ENCODE measurements around the gene ACTL9. TPM values are rescaled to one million over a fixed set of nuclear protein-coding genes. Genes with fewer than 3 reads are reported as not detected.
"Not testable (repeated sequence)": the region's sequence is repeated elsewhere in the genome, so short reads cannot be mapped to it uniquely, and the experiment has no call there.

Gene ACTL9, protein sequence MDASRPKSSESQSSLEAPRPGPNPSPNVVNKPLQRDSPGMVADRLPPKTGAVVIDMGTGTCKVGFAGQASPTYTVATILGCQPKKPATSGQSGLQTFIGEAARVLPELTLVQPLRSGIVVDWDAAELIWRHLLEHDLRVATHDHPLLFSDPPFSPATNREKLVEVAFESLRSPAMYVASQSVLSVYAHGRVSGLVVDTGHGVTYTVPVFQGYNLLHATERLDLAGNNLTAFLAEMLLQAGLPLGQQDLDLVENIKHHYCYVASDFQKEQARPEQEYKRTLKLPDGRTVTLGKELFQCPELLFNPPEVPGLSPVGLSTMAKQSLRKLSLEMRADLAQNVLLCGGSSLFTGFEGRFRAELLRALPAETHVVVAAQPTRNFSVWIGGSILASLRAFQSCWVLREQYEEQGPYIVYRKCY
- polyA plus RNA-seq (ENCODE audit: insufficient read length in 4 of 4) = not detected

DNA sequence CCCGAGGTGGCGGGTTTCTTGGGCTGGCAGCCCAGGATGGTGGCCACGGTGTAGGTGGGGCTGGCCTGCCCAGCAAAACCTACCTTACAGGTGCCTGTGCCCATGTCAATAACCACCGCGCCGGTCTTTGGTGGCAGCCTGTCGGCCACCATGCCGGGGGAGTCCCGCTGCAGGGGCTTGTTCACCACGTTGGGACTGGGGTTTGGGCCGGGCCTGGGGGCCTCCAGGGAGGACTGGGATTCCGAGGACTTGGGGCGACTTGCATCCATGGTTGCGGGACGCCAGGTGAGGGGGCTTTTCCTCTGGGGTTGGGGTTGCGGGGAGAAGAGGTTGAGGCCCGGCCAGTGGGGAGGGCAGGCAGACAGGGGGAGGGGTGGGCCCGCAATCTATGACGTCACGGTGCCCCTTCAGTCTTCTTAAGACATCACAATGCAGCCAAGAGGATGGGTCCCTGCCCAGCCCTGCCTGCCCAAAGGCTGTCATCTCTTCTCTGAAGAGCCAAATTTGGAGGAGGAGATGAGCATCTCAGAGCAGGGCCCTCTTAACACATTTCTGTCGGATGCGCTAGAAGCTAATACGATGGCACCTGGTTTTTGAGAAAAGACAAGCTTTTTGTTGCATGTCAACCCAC lies at the start of gene ACTL9:
ACTL9 (minus strand) TSS at position 363 of the 631 bp plus-strand sequence; CDS start at position 269, 94 bp downstream.
- no peak for DNase-seq (ENCODE audit: low read depth in 4 of 4, low spot score in 3 of 4)

DNA sequence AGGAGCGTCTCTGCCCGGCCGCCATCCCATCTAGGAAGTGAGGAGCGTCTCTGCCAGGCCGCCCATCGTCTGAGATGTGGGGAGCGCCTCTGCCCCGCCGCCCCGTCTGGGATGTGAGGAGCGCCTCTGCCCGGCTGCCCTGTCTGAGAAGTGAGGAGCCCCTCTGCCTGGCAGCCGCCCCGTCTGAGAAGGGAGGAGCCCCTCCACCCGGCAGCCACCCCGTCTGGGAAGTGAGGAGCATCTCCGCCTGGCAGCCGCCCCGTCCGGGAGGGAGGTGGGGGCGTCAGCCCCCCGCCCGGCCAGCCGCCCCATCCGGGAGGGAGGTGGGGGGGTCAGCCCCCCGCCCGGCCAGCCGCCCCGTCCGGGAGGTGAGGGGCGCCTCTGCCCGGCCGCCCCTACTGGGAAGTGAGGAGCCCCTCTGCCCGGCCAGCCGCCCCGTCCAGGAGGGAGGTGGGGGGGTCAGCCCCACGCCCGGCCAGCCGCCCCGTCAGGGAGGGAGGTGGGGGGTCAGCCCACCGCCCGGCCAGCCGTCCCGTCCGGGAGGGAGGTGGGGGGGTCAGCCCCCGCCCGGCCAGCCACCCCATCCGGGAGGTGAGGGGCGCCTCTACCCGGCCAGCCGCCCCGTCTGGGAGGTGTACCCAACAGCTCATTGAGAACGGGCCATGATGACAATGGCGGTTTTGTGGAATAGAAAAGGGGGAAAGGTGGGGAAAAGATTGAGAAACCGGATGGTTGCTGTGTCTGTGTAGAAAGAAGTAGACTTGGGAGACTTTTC lies 40.9 kb upstream of the ACTL9 start:
- not testable (repeated sequence) for DNase-seq (ENCODE audit: low read depth in 4 of 4, low spot score in 3 of 4)

DNA sequence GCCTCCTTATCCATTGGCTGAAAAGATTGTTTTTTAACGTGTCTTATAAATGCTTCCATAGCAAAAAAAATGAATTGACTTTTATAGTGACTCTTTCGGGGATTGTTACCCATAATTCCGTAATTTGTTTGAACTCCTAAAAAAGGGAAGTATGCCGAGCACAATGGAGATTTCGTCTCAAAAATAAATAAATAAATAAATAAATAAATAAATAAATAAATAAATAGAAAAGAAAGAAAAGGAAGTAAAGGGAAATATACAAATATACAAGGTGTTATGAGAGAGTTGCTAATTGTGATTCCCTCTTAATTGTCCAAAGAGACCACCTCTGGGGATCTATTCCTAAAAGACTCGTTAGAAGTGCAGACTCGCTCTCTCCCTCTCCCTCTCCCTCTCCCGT lies 39.8 kb upstream of the ACTL9 start:
- DNase-seq (ENCODE audit: low read depth in 4 of 4, low spot score in 3 of 4) = no peak

DNA sequence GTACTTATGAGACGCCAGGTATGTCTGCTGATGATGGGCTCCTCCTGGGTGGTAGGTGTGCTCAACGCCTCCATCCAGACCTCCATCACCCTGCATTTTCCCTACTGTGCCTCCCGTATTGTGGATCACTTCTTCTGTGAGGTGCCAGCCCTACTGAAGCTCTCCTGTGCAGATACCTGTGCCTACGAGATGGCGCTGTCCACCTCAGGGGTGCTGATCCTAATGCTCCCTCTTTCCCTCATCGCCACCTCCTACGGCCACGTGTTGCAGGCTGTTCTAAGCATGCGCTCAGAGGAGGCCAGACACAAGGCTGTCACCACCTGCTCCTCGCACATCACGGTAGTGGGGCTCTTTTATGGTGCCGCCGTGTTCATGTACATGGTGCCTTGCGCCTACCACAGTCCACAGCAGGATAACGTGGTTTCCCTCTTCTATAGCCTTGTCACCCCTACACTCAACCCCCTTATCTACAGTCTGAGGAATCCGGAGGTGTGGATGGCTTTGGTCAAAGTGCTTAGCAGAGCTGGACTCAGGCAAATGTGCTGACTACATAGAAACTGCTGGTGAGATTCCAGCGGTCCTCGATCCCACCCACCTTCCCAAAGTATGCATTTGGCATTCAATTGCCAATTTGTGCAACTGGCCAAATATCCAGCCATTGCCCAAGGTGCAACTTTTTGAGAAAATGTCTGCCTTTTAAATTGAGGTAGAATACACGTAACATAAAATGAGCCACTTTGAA lies 33.0 kb upstream of the ACTL9 start:
- peak in 1 of 4 donors; percentile 7 for DNase-seq (ENCODE audit: low read depth in 4 of 4, low spot score in 3 of 4)

DNA sequence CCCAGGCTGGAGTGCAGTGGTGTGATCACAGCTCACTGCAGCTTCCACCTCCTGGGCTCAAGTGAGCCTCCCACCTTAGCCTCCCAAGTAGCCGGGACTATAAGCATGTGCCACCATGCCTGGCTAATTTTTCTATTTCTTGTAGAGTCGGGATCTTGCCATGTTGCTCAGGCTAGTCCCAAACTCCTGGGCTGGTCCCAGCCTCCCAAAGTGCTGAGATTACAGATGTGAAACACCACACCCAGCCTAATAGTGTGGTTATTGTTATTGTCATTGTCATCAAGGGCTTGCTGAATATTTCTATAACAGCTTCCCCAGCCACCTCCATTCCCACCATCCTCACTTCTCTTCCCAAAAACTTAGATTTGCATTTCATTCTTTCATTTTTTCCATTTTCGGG lies 25.7 kb upstream of the ACTL9 start:
- no peak for DNase-seq (ENCODE audit: low read depth in 4 of 4, low spot score in 3 of 4)

DNA sequence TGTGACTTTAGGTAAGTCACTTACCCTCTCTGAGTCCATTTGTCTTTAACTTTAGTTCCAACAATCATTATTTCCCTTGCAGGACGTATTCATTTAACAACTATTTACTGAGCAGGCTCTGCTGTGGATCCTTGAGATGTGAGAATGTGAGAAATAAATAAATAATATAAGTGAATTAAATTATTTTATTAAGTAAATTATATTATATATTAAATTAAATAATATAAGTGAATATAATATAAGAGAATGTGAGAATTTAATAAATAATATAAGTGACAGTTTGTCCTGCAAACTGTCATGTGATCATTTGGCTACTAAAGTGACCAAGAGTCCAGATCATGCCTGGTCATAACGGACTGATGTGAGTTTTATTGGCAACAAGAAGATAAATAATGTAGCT lies 23.4 kb upstream of the ACTL9 start:
- no peak for DNase-seq (ENCODE audit: low read depth in 4 of 4, low spot score in 3 of 4)

DNA sequence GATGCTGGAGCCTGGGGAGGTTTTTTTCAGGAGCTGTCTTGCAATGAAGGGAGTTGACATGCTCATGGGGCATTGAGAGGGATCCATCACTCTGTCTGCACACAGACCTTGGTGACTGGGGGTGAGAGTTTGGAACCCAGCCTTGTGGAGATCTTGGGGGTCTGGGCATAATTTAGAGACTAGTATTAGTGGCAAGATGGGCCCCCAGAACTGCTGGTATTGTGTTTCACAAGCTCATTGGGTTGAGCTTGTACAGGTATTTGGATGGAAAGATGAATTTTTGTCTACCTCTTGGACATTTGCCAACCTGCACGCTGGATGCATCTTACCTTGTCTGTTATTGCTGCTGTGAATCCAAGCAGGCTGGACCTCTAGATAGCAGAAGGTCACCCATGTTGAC lies 22.7 kb upstream of the ACTL9 start, which contains the start of gene OR2Z1:
OR2Z1 (plus strand) TSS at position 301 of the 400 bp plus-strand sequence. CDS start 9,395 bp downstream, outside the sequence.
- DNase-seq (ENCODE audit: low read depth in 4 of 4, low spot score in 3 of 4) = no peak

DNA sequence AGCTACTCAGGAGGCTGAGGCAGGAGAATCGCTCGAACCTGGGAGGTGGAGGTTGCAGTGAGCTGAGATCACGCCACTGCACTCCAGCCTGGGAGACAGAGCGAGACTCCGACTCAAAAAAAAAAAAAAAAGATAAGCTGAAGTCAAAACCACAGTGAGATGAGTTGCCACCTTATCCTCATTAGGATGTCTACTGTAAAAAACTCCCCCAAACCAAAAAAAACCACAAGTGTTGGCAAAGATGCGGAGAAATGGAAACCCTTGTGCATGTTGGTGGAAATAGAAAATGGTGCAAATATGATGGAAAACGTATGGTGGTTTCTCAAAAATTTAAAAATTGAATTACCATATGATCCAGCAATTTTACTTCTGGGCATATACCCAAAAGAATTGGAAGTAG lies 11.7 kb upstream of the ACTL9 start:
- not testable (repeated sequence) for DNase-seq (ENCODE audit: low read depth in 4 of 4, low spot score in 3 of 4)

DNA sequence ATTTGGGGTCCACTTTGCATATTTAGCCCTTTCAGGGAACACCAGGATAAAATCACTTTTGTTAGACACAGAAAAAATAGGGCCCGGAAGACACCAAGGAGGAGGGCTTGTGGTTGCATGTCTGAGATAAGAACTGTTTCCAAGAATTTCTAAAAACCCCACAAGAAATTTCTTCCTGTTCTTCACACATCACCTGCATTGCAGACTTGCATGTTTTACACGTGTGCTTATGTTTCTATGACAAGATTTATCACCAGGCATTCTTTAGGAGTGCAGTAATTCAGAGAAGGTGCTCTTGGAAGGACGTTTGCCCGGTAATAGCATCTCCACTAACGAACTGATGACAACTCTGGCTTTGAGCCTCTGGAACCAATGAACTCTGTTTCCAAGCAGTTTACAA lies 7.1 kb upstream of the ACTL9 start:
- no peak for DNase-seq (ENCODE audit: low read depth in 4 of 4, low spot score in 3 of 4)

DNA sequence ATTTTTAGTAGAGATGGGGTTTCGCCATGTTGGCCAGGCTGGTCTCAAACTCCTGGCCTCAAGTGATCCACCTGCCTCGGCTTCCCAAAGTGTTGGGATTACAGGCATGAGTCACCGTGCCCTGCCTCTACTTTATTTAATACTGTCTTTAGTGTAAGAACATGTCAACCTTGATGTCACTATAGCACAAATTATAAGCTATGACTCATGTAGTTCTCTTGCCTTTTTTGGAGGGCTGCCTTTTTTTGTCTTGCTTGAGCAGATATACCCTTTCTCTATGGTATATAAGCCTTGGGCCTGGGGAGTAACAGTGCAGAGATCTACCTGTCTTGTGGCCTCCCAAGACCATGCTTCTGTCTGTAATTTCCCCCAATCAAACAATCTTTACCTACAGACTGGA lies 6.7 kb upstream of the ACTL9 start:
- not testable (repeated sequence) for DNase-seq (ENCODE audit: low read depth in 4 of 4, low spot score in 3 of 4)

DNA sequence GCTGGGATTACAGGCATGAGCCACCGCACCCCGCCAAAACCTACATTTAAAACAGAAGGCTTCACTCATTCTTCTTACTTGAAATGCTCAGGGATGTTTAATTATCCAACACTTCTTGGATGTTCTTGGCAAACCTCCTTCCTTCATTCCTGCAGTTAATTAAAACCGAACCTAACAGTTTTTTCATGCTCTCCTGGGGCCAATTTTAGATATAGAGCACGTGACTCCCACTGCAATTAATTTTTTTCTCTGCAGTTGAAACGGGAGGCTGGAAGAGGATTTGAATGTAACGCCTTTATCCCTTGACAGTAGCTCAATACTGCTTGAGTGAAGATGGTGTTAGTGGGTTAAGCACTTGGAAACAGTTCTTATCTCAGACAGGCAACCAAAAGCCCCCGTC lies 4.6 kb upstream of the ACTL9 start:
- DNase-seq (ENCODE audit: low read depth in 4 of 4, low spot score in 3 of 4) = no peak

DNA sequence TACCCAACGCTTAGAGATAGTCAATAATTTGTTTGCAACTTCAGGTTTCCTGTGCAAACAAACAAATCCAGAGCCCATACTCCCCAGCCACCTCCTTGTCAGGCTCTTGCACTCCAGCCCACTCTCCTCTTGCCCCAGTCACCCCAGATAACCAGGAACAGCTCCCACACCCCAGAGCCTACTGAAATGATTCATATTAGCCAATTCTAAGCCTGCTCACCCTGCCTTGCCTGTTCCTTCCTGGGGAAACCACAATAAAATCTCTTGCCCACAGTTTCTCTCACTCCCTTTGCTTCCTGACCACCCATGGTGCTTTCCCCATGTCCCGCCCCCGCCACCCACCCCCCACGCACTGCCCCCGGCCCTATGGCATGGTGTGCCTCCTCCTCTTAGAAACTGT lies 3.8 kb upstream of the ACTL9 start:
- DNase-seq (ENCODE audit: low read depth in 4 of 4, low spot score in 3 of 4) = no peak

DNA sequence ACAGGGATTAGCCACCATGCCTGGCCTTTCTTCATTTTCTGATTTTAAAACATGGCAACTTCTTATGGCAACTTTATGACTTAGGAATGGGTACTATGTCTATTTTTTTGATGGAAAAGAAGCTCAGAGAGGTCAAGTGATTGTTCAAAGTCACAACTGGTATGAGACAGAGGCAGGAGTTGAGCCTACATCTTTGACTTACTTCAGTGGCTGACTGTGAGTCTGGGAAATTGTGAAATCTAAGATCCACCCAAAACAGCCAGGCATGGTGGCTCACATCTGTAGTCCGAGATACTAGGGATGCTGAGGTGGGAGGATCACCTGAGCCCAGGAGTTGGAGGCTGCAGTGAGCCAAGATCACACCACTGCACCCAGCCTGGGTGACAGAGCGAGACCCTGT lies 2.4 kb upstream of the ACTL9 start:
- no peak for DNase-seq (ENCODE audit: low read depth in 4 of 4, low spot score in 3 of 4)

DNA sequence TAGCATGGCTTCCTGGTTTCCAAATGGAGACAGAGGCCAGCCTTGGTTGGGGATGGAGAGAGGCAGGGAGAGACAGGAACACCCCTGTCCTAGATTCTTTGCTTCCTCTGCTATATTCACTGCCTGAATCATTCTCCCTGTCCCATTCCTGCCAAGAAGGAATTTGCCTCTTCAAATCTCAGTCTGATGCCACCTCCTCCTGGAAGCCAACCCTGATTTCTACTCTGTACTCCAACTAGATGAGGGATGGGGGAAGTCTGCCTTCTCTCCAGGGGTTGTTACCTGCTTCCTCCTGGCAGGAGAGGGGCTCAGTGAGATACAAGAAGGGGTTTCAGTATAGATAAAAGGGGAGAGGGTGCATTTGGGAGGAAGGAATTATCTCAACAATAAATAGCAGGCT lies 1.3 kb upstream of the ACTL9 start:
- DNase-seq (ENCODE audit: low read depth in 4 of 4, low spot score in 3 of 4) = no peak

DNA sequence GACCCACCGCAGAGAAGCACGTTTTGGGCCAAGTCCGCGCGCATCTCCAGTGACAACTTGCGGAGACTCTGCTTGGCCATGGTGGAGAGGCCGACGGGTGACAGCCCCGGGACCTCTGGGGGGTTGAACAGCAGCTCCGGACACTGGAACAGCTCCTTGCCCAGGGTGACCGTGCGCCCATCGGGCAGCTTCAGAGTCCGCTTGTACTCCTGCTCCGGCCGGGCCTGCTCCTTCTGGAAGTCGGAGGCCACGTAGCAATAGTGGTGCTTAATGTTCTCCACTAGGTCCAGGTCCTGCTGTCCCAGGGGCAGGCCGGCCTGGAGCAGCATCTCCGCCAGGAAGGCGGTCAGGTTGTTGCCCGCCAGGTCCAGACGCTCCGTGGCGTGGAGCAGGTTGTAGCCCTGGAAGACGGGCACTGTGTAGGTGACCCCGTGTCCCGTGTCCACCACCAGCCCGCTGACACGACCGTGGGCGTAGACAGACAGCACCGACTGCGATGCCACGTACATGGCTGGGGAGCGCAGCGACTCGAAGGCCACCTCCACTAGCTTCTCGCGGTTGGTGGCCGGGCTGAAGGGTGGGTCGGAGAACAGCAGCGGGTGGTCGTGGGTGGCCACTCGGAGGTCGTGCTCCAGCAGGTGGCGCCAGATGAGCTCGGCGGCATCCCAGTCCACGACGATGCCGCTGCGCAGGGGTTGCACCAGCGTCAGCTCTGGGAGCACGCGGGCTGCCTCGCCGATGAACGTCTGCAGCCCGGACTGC lies 743 bp downstream of the ACTL9 start:
- DNase-seq (ENCODE audit: low read depth in 4 of 4, low spot score in 3 of 4) = no peak

DNA sequence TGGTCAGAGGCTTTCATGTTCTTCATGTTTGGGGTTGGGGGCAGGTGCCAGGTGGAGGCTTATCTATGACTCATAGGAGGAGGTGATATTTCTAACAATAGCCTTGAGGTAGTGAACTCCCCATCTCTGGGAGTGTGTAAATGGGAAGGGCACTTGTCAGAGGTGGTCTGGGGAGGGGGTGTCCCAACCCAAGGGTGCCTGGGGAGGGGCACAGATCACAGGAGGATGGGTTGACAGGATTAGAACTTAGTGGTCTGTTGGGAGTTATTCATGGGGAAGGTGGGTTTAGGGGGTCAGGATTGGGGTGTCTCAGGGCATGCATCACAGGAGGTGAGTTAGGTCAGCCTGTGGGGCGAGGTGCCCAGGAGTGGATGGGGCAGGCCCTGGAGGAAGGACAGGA lies 1.6 kb downstream of the ACTL9 start:
- DNase-seq (ENCODE audit: low read depth in 4 of 4, low spot score in 3 of 4) = no peak

DNA sequence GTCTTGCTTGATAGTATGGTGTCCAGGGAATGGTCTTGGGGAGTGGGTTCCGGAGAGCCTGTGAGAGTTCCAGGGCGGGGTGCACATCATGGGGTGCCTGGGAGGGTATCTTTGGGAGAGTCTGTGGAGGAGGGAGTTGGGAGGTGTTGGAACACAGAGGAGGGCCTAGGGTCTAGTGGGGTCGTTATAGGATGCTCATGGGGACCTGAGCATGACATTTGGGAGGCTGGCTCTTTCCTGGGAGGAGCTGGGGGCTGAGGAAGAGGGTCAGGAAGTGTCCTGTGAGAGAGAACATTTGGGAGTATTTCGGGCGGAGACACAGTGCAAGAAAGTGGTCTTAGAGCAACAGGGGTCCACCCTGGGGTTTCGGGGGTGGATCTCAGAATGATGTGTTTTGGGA lies 2.7 kb downstream of the ACTL9 start:
- no peak for DNase-seq (ENCODE audit: low read depth in 4 of 4, low spot score in 3 of 4)

DNA sequence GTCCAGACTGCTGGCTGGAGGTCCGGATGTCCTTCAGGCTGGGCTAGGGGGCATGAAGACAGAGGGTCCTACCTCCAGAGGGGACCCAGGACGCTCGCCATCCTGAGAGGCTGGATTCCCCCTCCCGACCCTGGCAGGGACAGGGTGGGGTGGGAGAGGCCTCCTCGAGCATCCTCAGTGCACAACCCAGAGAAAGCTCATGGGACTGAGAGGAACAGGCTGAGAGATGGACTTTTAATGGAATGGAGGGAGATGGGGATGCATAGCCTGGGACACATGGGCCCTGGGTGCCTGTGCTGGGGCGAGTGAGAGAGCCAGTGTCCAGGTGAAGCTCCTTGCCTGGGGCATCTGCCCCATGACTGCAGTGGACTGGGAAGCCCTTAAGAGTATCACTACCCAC lies 3.1 kb downstream of the ACTL9 start:
- no peak for DNase-seq (ENCODE audit: low read depth in 4 of 4, low spot score in 3 of 4)

DNA sequence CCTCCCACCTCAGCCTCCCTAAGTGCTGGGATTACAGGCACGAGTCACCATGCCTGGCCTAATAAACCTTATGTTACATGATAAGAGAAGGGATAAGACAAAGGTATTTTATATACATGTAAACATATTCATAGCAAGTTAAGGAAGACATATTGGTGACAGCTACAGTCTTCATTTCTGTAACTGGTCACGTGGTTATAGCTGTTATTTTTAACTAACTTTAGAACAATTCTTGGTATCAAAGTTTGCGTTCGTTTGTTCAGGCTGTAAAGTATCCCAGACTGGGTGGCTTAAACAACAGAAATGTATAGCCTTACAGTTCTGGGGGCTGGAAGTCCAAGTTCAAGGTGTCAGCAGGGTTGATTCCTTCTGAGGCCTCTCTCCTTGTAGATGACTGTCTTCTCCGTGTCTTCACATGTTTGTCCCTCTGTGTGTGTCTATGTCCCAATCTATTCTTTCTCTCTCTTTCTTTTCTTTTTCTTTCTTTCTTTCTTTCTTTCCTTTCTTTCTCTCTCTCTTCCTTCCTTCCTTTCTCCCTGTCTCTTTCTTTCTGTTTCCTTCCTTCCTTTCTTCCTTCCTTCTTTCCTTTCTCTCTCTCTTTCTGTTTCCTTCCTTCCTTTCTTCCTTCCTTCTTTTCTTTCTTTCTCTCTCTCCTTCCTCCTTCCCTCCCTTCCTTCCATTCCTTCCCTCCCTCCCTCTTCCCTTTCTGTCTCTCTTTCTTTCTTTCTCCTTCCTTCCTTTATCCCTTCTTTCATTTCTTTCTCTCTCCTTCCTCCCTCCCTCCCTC lies 7.6 kb downstream of the ACTL9 start:
- DNase-seq (ENCODE audit: low read depth in 4 of 4, low spot score in 3 of 4) = no peak
